ENCODE results near the gene ARID1B.

The ARID1B gene

DNA sequence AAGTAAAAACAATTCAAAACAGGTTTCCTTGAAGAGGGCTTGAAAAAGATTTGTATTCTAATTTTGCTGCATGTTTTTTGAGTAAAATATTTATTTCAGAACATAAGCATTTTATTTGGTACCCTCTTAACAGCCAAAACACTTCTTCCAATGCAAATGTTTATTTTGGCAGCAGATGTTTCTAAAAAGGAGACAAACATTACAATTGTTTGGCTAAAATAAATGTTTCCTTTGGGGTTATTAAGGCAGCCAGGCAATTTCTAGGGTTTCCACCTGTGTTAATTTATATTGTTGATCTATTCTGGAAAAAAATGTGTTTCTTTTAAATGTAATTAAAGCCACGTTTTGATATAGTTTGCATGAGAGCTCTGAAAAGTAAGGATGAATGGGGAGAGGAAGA lies 56.6 kb downstream of the ARID1B start:
- H3K4me1 ChIP-seq (ENCODE audit: insufficient read depth, low read length), result no peaks in the 10 kb centered on the region
- no peak for ATAC-seq (ENCODE audit: insufficient read depth, low read depth)
- TF ChIP-seq, protein P1, sequence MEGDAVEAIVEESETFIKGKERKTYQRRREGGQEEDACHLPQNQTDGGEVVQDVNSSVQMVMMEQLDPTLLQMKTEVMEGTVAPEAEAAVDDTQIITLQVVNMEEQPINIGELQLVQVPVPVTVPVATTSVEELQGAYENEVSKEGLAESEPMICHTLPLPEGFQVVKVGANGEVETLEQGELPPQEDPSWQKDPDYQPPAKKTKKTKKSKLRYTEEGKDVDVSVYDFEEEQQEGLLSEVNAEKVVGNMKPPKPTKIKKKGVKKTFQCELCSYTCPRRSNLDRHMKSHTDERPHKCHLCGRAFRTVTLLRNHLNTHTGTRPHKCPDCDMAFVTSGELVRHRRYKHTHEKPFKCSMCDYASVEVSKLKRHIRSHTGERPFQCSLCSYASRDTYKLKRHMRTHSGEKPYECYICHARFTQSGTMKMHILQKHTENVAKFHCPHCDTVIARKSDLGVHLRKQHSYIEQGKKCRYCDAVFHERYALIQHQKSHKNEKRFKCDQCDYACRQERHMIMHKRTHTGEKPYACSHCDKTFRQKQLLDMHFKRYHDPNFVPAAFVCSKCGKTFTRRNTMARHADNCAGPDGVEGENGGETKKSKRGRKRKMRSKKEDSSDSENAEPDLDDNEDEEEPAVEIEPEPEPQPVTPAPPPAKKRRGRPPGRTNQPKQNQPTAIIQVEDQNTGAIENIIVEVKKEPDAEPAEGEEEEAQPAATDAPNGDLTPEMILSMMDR (IDR thresholded peaks at IDR 0.05; ENCODE audit: borderline replicate concordance, extremely low read depth, low read length, poor library complexity, severe bottlenecking), result no peak
- H3K4me2 ChIP-seq (ENCODE audit: insufficient read depth, low read length), result no peak overlapping the region
- no peak overlapping the region for H3K27ac ChIP-seq (ENCODE audit: low read length)
- peaks cover 99% of the 10 kb centered on the region for H3K79me2 ChIP-seq (ENCODE audit: insufficient read depth, low read length)
- no peak for DNase-seq
- no peaks in the 10 kb centered on the region for H3K9me3 ChIP-seq (ENCODE audit: insufficient read depth, low read length, severe bottlenecking)
- H3K27me3 ChIP-seq (ENCODE audit: insufficient read depth, low read length, poor library complexity), result no peaks in the 10 kb centered on the region
- H4K20me1 ChIP-seq (ENCODE audit: insufficient read depth, low read length), result peaks cover 65% of the 10 kb centered on the region
- H2AFZ ChIP-seq (ENCODE audit: low read depth, low read length), result no peak overlapping the region
- H3K36me3 ChIP-seq (ENCODE audit: insufficient read depth, low read length), result peaks cover 58% of the 10 kb centered on the region
- no peak overlapping the region for H3K9ac ChIP-seq (ENCODE audit: low read depth, low read length)
- H3K4me3 ChIP-seq (ENCODE audit: low read depth in 1 of 2, low read length in 2 of 2), result no peak overlapping the region

DNA sequence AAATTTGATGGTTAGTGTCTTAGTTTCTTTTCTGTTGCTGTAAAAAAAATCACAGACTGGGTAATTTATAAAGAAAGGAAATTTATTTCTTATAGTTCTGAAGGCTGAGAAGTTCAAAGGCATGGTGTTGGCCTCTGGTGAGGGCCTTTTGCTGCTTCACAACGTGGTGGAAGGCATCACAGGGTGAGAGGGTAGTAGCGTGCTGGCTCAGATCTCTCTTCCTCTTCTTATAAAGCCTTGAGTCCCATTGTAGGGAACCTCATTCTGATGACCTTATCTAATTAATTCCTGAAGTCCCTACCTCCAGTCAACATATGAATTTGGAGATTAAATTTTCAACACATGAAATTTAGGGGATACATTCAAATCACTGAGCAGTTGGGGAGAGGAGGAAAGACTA lies 62.0 kb downstream of the ARID1B start:
- Histone ChIP-seq H3K9me3 (ENCODE audit: insufficient read depth, low read length, severe bottlenecking) (no peaks in the 10 kb centered on the region), H2AFZ (ENCODE audit: low read depth, low read length) (no peak overlapping the region), H3K4me1 (ENCODE audit: insufficient read depth, low read length) (no peaks in the 10 kb centered on the region), H3K36me3 (ENCODE audit: insufficient read depth, low read length) (peaks cover 42% of the 10 kb centered on the region), H3K4me3 (ENCODE audit: low read depth in 1 of 2, low read length in 2 of 2) (no peak overlapping the region), H3K79me2 (ENCODE audit: insufficient read depth, low read length) (peaks cover 99% of the 10 kb centered on the region), H4K20me1 (ENCODE audit: insufficient read depth, low read length) (peaks cover 74% of the 10 kb centered on the region), H3K27ac (ENCODE audit: low read length) (no peak overlapping the region), H3K4me2 (ENCODE audit: insufficient read depth, low read length) (no peak overlapping the region), H3K27me3 (ENCODE audit: insufficient read depth, low read length, poor library complexity) (no peaks in the 10 kb centered on the region), H3K9ac (ENCODE audit: low read depth, low read length) (no peak overlapping the region)
- ATAC-seq (ENCODE audit: insufficient read depth, low read depth), result no peak
- TF ChIP-seq, protein P1 (IDR thresholded peaks at IDR 0.05; ENCODE audit: borderline replicate concordance, extremely low read depth, low read length, poor library complexity, severe bottlenecking), result no peak
- no peak for TF ChIP-seq EZH2 (IDR thresholded peaks at IDR 0.05; ENCODE audit: borderline replicate concordance, low read depth, low read length, severe bottlenecking)
- no peak for DNase-seq

DNA sequence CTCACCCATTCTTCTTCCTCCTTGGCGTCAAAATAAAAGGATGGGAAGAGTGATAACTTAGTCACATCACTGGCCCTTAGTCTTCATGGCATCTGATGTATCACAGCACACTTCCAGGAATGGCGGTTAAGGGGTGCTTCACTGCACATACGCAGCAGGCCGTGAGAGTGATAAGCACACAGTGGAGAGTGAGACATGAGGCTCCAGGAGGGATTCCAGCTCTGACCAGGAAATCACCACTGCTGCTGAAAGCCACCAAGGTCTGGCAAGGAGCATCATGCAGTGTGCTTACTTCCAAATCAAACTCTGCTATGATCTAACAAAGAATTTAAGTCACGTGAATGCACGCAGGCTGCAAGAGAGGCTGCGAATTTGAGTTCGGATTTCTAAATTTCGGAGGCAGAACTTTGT lies 62.4 kb downstream of the ARID1B start:
- ATAC-seq (ENCODE audit: insufficient read depth, low read depth) (no peak), DNase-seq (no peak)
- Histone ChIP-seq H3K9me3 (ENCODE audit: insufficient read depth, low read length, severe bottlenecking) (no peaks in the 10 kb centered on the region), H3K36me3 (ENCODE audit: insufficient read depth, low read length) (peaks cover 38% of the 10 kb centered on the region), H3K79me2 (ENCODE audit: insufficient read depth, low read length) (peaks cover 99% of the 10 kb centered on the region), H4K20me1 (ENCODE audit: insufficient read depth, low read length) (peaks cover 74% of the 10 kb centered on the region), H3K9ac (ENCODE audit: low read depth, low read length) (no peak overlapping the region), H3K27me3 (ENCODE audit: insufficient read depth, low read length, poor library complexity) (no peaks in the 10 kb centered on the region), H3K4me2 (ENCODE audit: insufficient read depth, low read length) (no peak overlapping the region), H3K4me3 (ENCODE audit: low read depth in 1 of 2, low read length in 2 of 2) (no peak overlapping the region), H3K27ac (ENCODE audit: low read length) (no peak overlapping the region), H3K4me1 (ENCODE audit: insufficient read depth, low read length) (no peaks in the 10 kb centered on the region), H2AFZ (ENCODE audit: low read depth, low read length) (no peak overlapping the region)
- no peak for TF ChIP-seq EZH2 (IDR thresholded peaks at IDR 0.05; ENCODE audit: borderline replicate concordance, low read depth, low read length, severe bottlenecking)
- TF ChIP-seq, protein P1 (IDR thresholded peaks at IDR 0.05; ENCODE audit: borderline replicate concordance, extremely low read depth, low read length, poor library complexity, severe bottlenecking), result no peak

- ATAC-seq (ENCODE audit: insufficient read depth, low read depth), result no peak
- peaks cover 38% of the 10 kb centered on the region for H3K36me3 ChIP-seq (ENCODE audit: insufficient read depth, low read length)
- H3K27me3 ChIP-seq (ENCODE audit: insufficient read depth, low read length, poor library complexity), result no peaks in the 10 kb centered on the region
- no peak overlapping the region for H2AFZ ChIP-seq (ENCODE audit: low read depth, low read length)
- no peaks in the 10 kb centered on the region for H3K9me3 ChIP-seq (ENCODE audit: insufficient read depth, low read length, severe bottlenecking)
- TF ChIP-seq, protein P1 (IDR thresholded peaks at IDR 0.05; ENCODE audit: borderline replicate concordance, extremely low read depth, low read length, poor library complexity, severe bottlenecking), result no peak
- no peak for TF ChIP-seq EZH2 (IDR thresholded peaks at IDR 0.05; ENCODE audit: borderline replicate concordance, low read depth, low read length, severe bottlenecking)
- peaks cover 99% of the 10 kb centered on the region for H3K79me2 ChIP-seq (ENCODE audit: insufficient read depth, low read length)
- peaks cover 75% of the 10 kb centered on the region for H4K20me1 ChIP-seq (ENCODE audit: insufficient read depth, low read length)
- H3K9ac ChIP-seq (ENCODE audit: low read depth, low read length), result no peak overlapping the region
- H3K4me3 ChIP-seq (ENCODE audit: low read depth in 1 of 2, low read length in 2 of 2), result no peak overlapping the region
- H3K4me1 ChIP-seq (ENCODE audit: insufficient read depth, low read length), result no peaks in the 10 kb centered on the region
- H3K4me2 ChIP-seq (ENCODE audit: insufficient read depth, low read length), result no peak overlapping the region
- H3K27ac ChIP-seq (ENCODE audit: low read length), result no peak overlapping the region
- DNase-seq, result no peak
These were observed 63.0 kb downstream of the ARID1B start for GRCh38 chr6:156840136-156840535.

Measured in DND-41 (cell line).